Brain pericyte (primary cell): Measurements from ENCODE around the gene GAL3ST2.
"Not testable (repeated sequence)": the region's sequence is repeated elsewhere in the genome, so short reads cannot be mapped to it uniquely, and the experiment has no call there.

Source experiments
- DNase-seq: peaks from one replicate; pipeline ENCODE4 v3.0.0-alpha.2; 2012; ENCODE audit warnings: low read depth, low spot score

The GAL3ST2 gene

GRCh38 chr2:241820625-241821384 is 44.2 kb downstream of the GAL3ST2 start:
- no peak for DNase-seq

GRCh38 chr2:241821460-241822263 is 45.0 kb downstream of the GAL3ST2 start:
- no peak for DNase-seq

- no peak for DNase-seq
Measured at GRCh38 chr2:241822264-241822623, 45.6 kb downstream of the GAL3ST2 start.

GRCh38 chr2:241823531-241824437 is 47.2 kb downstream of the GAL3ST2 start:
- not testable (repeated sequence) for DNase-seq

GRCh38 chr2:241827394-241827793 is 50.8 kb downstream of the GAL3ST2 start:
- no peak for DNase-seq

GRCh38 chr2:241833101-241833663 is 56.6 kb downstream of the GAL3ST2 start:
- DNase-seq = no peak

GRCh38 chr2:241833756-241834526 is 57.3 kb downstream of the GAL3ST2 start:
- not testable (repeated sequence) for DNase-seq

GRCh38 chr2:241834527-241835210 is 58.0 kb downstream of the GAL3ST2 start:
- no peak for DNase-seq

GRCh38 chr2:241835611-241836010 is 59.0 kb downstream of the GAL3ST2 start:
- no peak for DNase-seq

GRCh38 chr2:241836292-241836691 is 59.7 kb downstream of the GAL3ST2 start:
- no peak for DNase-seq

- DNase-seq = no peak
Measured at GRCh38 chr2:241837197-241837965, 60.8 kb downstream of the GAL3ST2 start.

GRCh38 chr2:241841181-241842066 is 64.8 kb downstream of the GAL3ST2 start:
- no peak for DNase-seq

GRCh38 chr2:241842067-241842415 is 65.4 kb downstream of the GAL3ST2 start:
- no peak for DNase-seq

- no peak for DNase-seq
Measured at GRCh38 chr2:241842620-241843211, 66.1 kb downstream of the GAL3ST2 start.

- no peak for DNase-seq
Measured at GRCh38 chr2:241843321-241844065, 66.9 kb downstream of the GAL3ST2 start.

- no peak for DNase-seq
Measured at GRCh38 chr2:241844066-241844728, 67.6 kb downstream of the GAL3ST2 start.
